ENCODE results near the gene ANKIB1. TPM values are rescaled to one million over a fixed set of nuclear protein-coding genes. Genes with fewer than 3 reads are reported as not detected.
A peak's percentile ranks its signal among the peaks of the same experiment; 100 is the strongest.

The ANKIB1 gene
- total and polyA plus RNA-seq, 9 of the 15 experiments (the other 6 are each of a cell fraction or from before 2014, with no cell fraction given): 5.9 to 25.2 (median 16.1) TPM

GRCh38 chr7:92447345-92448204 lies 201.8 kb downstream of the ANKIB1 start, which contains the start of gene GATAD1 (continued):
- TF ChIP-seq ZMIZ1 (IDR thresholded peaks at IDR 0.05; ENCODE audit: low read depth in 2 of 2, low read length in 2 of 2) (peak in 1 of 2 experiments; percentile 70; a peak in 1 of 4 replicates), ARID1B (IDR thresholded peaks at IDR 0.05) (0 out of 2 replicates have a peak, but pooled peaks have one; percentile 25), RB1 (IDR thresholded peaks at IDR 0.05; ENCODE audit: low read depth) (peak; percentile 83), MITF (IDR thresholded peaks at IDR 0.05) (peak; percentile 94), HMGXB4 (CRISPR knock-in tag; IDR thresholded peaks at IDR 0.05) (peak; percentile 91; the same call in 1 of the 2 replicates), KHSRP (IDR thresholded peaks at IDR 0.05) (no peak), RBM34 (IDR thresholded peaks at IDR 0.05; ENCODE audit: borderline replicate concordance, insufficient read depth, low read length) (peak; percentile 61; the same call in 1 of the 2 replicates), POLR2B (IDR thresholded peaks at IDR 0.05; ENCODE audit: low read depth, partially characterized antibody) (peak; percentile 91), ZNF444 (CRISPR knock-in tag; IDR thresholded peaks at IDR 0.05) (no peak), CTBP1 (IDR thresholded peaks at IDR 0.05; ENCODE audit: borderline replicate concordance) (0 out of 2 replicates have a peak, but pooled peaks have one; percentile 72), CBX1 (IDR thresholded peaks at IDR 0.05; ENCODE audit: low read depth) (0 out of 2 replicates have a peak, but pooled peaks have one; percentile 58), ZNF146 (CRISPR knock-in tag; IDR thresholded peaks at IDR 0.05; ENCODE audit: unreplicated experiment) (peak; percentile 2), CHD4 (IDR thresholded peaks at IDR 0.05; ENCODE audit: insufficient read depth, insufficient replicate concordance, low read depth, low read length, poor library complexity, severe bottlenecking) (peak; percentile 30), ZNF282 (CRISPR knock-in tag; IDR thresholded peaks at IDR 0.05) (0 out of 2 replicates have a peak, but pooled peaks have one; percentile 21), LCOR (CRISPR knock-in tag; IDR thresholded peaks at IDR 0.05) (peak; percentile 87; the same call in 1 of the 2 replicates), CREB1 (IDR thresholded peaks at IDR 0.05) (peak; percentile 44), CREB1 (CRISPR knock-in tag; IDR thresholded peaks at IDR 0.05) (peak; percentile 47; the same call in 1 of the 2 replicates), ZNF347 (CRISPR knock-in tag; IDR thresholded peaks at IDR 0.05; ENCODE audit: low read depth) (no peak), NR2C2 (CRISPR knock-in tag; IDR thresholded peaks at IDR 0.05) (0 out of 2 replicates have a peak, but pooled peaks have one; percentile 25), NR2C2 (tag; IDR thresholded peaks at IDR 0.05) (peak; percentile 44; the same call in 1 of the 2 replicates), SMAD1 (IDR thresholded peaks at IDR 0.05; ENCODE audit: low read depth, low read length, partially characterized antibody) (peak; percentile 83), CC2D1A (IDR thresholded peaks at IDR 0.05) (peak; percentile 87; the same call in 1 of the 2 replicates)

All from K562 (cell line).